ENCODE data around the gene MYBPC1. TPM values are rescaled to one million over a fixed set of nuclear protein-coding genes. Genes with fewer than 3 reads are reported as not detected.

Gene MYBPC1
- polyA plus RNA-seq, 1 donor from 2014 or later, result not detected

Other genes with a start within 250 kb of the MYBPC1 start
- 30.2 TPM for gene ARL1, start 187.2 kb upstream of the MYBPC1 start, polyA plus RNA-seq
- gene SPIC, start 119.6 kb upstream of the MYBPC1 start, polyA plus RNA-seq, result not detected
- 50.9 TPM for gene CHPT1, start 102.7 kb downstream of the MYBPC1 start, polyA plus RNA-seq
- 0.33 TPM for gene SYCP3, start 144.5 kb downstream of the MYBPC1 start, polyA plus RNA-seq
- 28.0 TPM for gene GNPTAB, start 236.0 kb downstream of the MYBPC1 start, polyA plus RNA-seq